CD14-positive monocyte (primary cell): ENCODE measurements around the gene ROBO1. TPM values are rescaled to one million over a fixed set of nuclear protein-coding genes. Genes with fewer than 3 reads are reported as not detected.

Experiments used
- DNase-seq, 3 donors: peaks; one replicate each; pipeline ENCODE4 v3.0.0-alpha.2; 2011 to 2022
- H2AFZ ChIP-seq: 2 replicates; pipeline ENCODE4 v1.6.0; 2012; ENCODE audit warnings: mild to moderate bottlenecking, low read depth, low read length, inconsistent platforms; ENCODE audit not compliant: insufficient read depth, poor library complexity, severe bottlenecking
- H3K27ac ChIP-seq, 2 donors: 1 replicate in 1 of 2; 2 replicates in 1 of 2; pipeline ENCODE4 v1.5.1; 2012 to 2013; ENCODE audit warnings: low read length in 2 of 2, control low read depth in 1 of 2, inconsistent platforms in 1 of 2, low read depth in 1 of 2, mild to moderate bottlenecking in 1 of 2
- H3K27me3 ChIP-seq, 2 donors: one replicate each; pipeline versions ENCODE4 v1.6.0 to v1.6.1; 2011 to 2013; ENCODE audit warnings: low read length in 2 of 2; ENCODE audit not compliant: control insufficient read depth in 2 of 2, insufficient read depth in 2 of 2
- H3K36me3 ChIP-seq, 2 donors: replicated peaks in 1 of 2; 1 replicate in 1 of 2; 2 replicates in 1 of 2; pipeline versions ENCODE4 v1.5.1 to v1.6.1; 2012 to 2013; ENCODE audit warnings: low read length in 2 of 2, control low read depth in 1 of 2, inconsistent platforms in 1 of 2, mild to moderate bottlenecking in 1 of 2; ENCODE audit not compliant: insufficient read depth in 2 of 2, control insufficient read depth in 1 of 2
- H3K4me1 ChIP-seq, 2 donors: 1 replicate in 1 of 2; 2 replicates in 1 of 2; pipeline versions ENCODE4 v1.5.1 to v1.6.1; 2012 to 2013; ENCODE audit warnings: low read length in 2 of 2, control low read depth in 1 of 2, inconsistent platforms in 1 of 2, mild to moderate bottlenecking in 1 of 2, moderate library complexity in 1 of 2; ENCODE audit not compliant: insufficient read depth in 2 of 2, control insufficient read depth in 1 of 2
- H3K4me2 ChIP-seq: replicated peaks from 2 replicates; pipeline ENCODE3; 2012; ENCODE audit warnings: low read length, moderate library complexity, mild to moderate bottlenecking; ENCODE audit not compliant: poor library complexity, severe bottlenecking; ENCODE audit errors: extremely low read depth
- H3K4me3 ChIP-seq, 3 experiments: fragments of 200-600 bp in 1 of 3; sonication (generic) in 1 of 3; replicated peaks in 1 of 3; 1 replicate in 2 of 3; 2 replicates in 1 of 3; pipeline ENCODE4 v1.5.1; 2011 to 2013; ENCODE audit warnings: low read length in 3 of 3, mild to moderate bottlenecking in 3 of 3, control low read depth in 2 of 3, low read depth in 2 of 3, inconsistent platforms in 1 of 3, moderate library complexity in 1 of 3
- H3K79me2 ChIP-seq: 2 replicates; pipeline ENCODE4 v1.6.0; 2012; ENCODE audit warnings: mild to moderate bottlenecking, control low read depth, inconsistent platforms, low read length, moderate library complexity; ENCODE audit not compliant: insufficient read depth
- H3K9ac ChIP-seq: 2 replicates; pipeline ENCODE4 v1.6.0; 2017; ENCODE audit warnings: low read length, mild to moderate bottlenecking; ENCODE audit not compliant: insufficient read depth, poor library complexity, severe bottlenecking
- H3K9me3 ChIP-seq, 2 donors: replicated peaks in 1 of 2; 1 replicate in 1 of 2; 2 replicates in 1 of 2; pipeline versions ENCODE4 v1.5.1 to v1.6.1; 2012 to 2013; ENCODE audit warnings: low read length in 2 of 2, control low read depth in 1 of 2; ENCODE audit not compliant: control insufficient read depth in 1 of 2, insufficient read depth in 1 of 2
- H4K20me1 ChIP-seq: 2 replicates; pipeline ENCODE4 v1.6.0; 2012; ENCODE audit warnings: mild to moderate bottlenecking, low read length, control low read depth, moderate library complexity; ENCODE audit not compliant: insufficient read depth
- H3K27ac Mint-ChIP-seq, 7 donors: one replicate each; pipeline ENCODE4 v1.8.0; 2020; ENCODE audit warnings: mild to moderate bottlenecking in 7 of 7, mixed read lengths in 7 of 7, moderate library complexity in 6 of 7, inconsistent platforms in 2 of 7
- H3K27me3 Mint-ChIP-seq, 3 donors: one replicate each; pipeline ENCODE4 v1.8.0; 2021 to 2022; ENCODE audit warnings: low read depth in 3 of 3, mild to moderate bottlenecking in 3 of 3, mixed read lengths in 3 of 3, moderate library complexity in 3 of 3, inconsistent platforms in 1 of 3
- H3K36me3 Mint-ChIP-seq, 2 donors: one replicate each; pipeline ENCODE4 v1.8.0; 2020; ENCODE audit warnings: mixed read lengths in 2 of 2, inconsistent platforms in 1 of 2, mild to moderate bottlenecking in 1 of 2
- H3K4me1 Mint-ChIP-seq: one replicate; pipeline ENCODE4 v1.8.0; 2020; ENCODE audit warnings: mild to moderate bottlenecking, mixed read lengths
- H3K4me3 Mint-ChIP-seq, 2 donors: one replicate each; pipeline ENCODE4 v1.8.0; 2020; ENCODE audit warnings: mild to moderate bottlenecking in 2 of 2, mixed read lengths in 2 of 2, moderate library complexity in 1 of 2
- H3K9me3 Mint-ChIP-seq, 7 donors: one replicate each; pipeline ENCODE4 v1.8.0; 2020 to 2022; ENCODE audit warnings: mixed read lengths in 7 of 7, mild to moderate bottlenecking in 6 of 7, moderate library complexity in 6 of 7, inconsistent platforms in 2 of 7
- CTCF ChIP-seq: fragments of 200-600 bp; IDR thresholded peaks from one replicate; pipeline ENCODE4 v1.8.0; 2022; ENCODE audit warnings: antibody characterized with exemption, mild to moderate bottlenecking
- WGBS: methylation state at CpG from one replicate; pipeline ENCODE4 v1.1.5; 2013; ENCODE audit warnings: missing lambda C conversion rate; ENCODE audit not compliant: insufficient coverage; 5-methylcytosine and 5-hydroxymethylcytosine counted together
- intact Hi-C, 2 donors: fragments of 100-400 bp; cut with micrococcal nuclease; formaldehyde crosslinking; loops; one replicate each; pipeline versions ENCODE4 v1.15.0 to v1.15.1; 2023
- polyA plus RNA-seq, 3 donors: library from polyadenylated mRNA; depleted of rRNA in 1 of 3; unstranded in 2 of 3; stranded (reverse) in 1 of 3; fragments of 300-500 nt in 2 of 3; fragments of >200 nt in 1 of 3; fragmentation: Illumina TruSeq in 2 of 3; gene quantifications; 1 replicate in 2 of 3; 2 replicates in 1 of 3; pipeline ENCODE4 v1.2.3, GENCODE V29; 2012 to 2021

ROBO1 gene
- polyA plus RNA-seq, 3 donors = 0.09 to 0.10 TPM; not detected in 1

DNA sequence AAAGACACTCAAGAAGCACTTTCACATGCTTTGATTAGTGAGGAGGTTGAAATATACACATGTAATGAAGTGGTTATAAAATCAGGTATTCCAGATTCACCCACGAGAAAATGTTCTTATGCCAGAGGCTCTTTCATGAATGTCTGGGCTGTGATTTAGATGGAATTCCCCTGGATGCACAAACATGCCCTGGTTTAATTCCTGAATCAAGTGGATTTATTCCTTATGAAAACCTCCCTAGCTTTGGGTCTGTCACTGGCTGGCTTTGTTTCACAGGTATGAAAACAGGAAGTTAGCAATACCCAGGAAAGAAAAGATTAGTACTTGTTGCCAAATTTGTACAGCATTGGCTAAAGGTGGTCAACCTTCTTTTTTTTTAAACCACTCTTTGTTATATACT is 1123.0 kb downstream of the ROBO1 start:
- intact Hi-C loops = no loop called here
- no peak overlapping the region for H2AFZ ChIP-seq
- no peak overlapping the region for H3K4me3 ChIP-seq
- H3K9me3 ChIP-seq = no peaks in the 10 kb centered on the region
- no peak overlapping the region for H3K9ac ChIP-seq
- Mint-ChIP-seq H3K4me3 (no peak overlapping the region), H3K27me3 (peaks cover 0 to 2% (median 2%) of the 10 kb centered on the region in 3 donors), H3K9me3 (no peaks in the 10 kb centered on the region), H3K27ac (no peak overlapping the region), H3K36me3 (no peaks in the 10 kb centered on the region), H3K4me1 (peaks cover 8% of the 10 kb centered on the region)
- WGBS = 60% methylated on average over 1 of the region's 1 CpG
- H4K20me1 ChIP-seq = no peaks in the 10 kb centered on the region
- H3K4me2 ChIP-seq = no peak overlapping the region
- no peaks in the 10 kb centered on the region for H3K36me3 ChIP-seq
- H3K27me3 ChIP-seq = no peaks in the 10 kb centered on the region
- H3K4me1 ChIP-seq = no peaks in the 10 kb centered on the region
- no peaks in the 10 kb centered on the region for H3K79me2 ChIP-seq
- no peak overlapping the region for H3K27ac ChIP-seq
- TF ChIP-seq CTCF = no peak
- no peak for DNase-seq

DNA sequence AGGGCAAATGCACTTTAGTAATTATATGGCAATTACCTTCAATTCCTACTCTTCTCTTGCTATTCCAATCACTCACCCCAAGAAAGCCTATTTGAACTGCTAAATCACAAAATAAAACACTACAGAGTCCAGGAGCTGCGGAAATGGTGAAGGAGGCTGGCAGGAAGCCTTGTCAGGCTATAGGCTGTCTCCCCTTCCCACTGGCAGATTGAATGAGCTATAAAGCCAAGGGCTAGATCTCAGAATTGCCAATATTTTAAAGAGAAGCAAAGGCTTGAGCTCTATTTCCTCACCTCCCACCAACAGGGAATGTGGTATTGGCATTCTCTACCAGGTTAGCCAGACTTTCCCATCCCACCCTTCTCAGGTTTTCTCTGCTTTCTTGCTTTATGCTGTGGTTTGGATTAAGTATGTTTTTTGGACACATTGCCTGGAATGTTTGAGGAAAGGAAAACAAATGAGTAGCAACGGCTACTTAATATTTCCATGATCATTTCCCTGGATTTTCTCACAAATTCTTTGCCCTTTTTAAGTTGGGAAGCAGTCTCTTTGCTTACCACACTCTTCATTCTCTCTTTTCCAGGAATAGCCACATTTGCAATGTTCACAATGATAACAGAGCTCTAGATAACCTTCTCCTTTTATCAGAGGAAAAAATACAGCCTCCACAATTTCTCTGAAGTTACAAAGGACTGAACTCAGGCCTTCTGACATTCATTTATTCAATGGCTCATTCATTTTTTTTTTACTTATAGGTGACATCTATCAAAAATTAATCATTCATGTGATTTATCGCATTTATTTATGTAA is 1125.4 kb downstream of the ROBO1 start:
- Mint-ChIP-seq H3K4me1 (peaks cover 8% of the 10 kb centered on the region), H3K9me3 (no peaks in the 10 kb centered on the region), H3K36me3 (no peaks in the 10 kb centered on the region), H3K27ac (no peak overlapping the region), H3K4me3 (no peak overlapping the region), H3K27me3 (peaks cover 0 to under 1% (median 0%) of the 10 kb centered on the region in 3 donors)
- WGBS = no CpG with 5 or more reads among the region's 3 CpGs
- Histone ChIP-seq H3K36me3 (no peaks in the 10 kb centered on the region), H3K79me2 (no peaks in the 10 kb centered on the region), H2AFZ (no peak overlapping the region), H3K9me3 (no peaks in the 10 kb centered on the region), H3K4me3 (no peak overlapping the region), H4K20me1 (no peaks in the 10 kb centered on the region), H3K27ac (no peak overlapping the region), H3K4me2 (no peak overlapping the region), H3K27me3 (no peaks in the 10 kb centered on the region), H3K4me1 (no peaks in the 10 kb centered on the region), H3K9ac (no peak overlapping the region)
- intact Hi-C loops = no loop called here
- no peak for DNase-seq
- TF ChIP-seq CTCF = no peak
